Glomerular visceral epithelial cell (primary cell): ENCODE results near the gene CDK10.
"Not testable (repeated sequence)": the region's sequence is repeated elsewhere in the genome, so short reads cannot be mapped to it uniquely, and the experiment has no call there.

Source experiments
- DNase-seq: peaks from one replicate; pipeline ENCODE4 v3.0.0-alpha.2; 2016; ENCODE audit errors: extremely low spot score

Gene CDK10

GRCh38 chr16:89695875-89696669 is 9.6 kb downstream of the CDK10 start:
- DNase-seq = no peak

GRCh38 chr16:89696670-89697128 is 10.2 kb downstream of the CDK10 start:
- no peak for DNase-seq

- no peak for DNase-seq
Measured at GRCh38 chr16:89697161-89697615, 10.7 kb downstream of the CDK10 start.

- DNase-seq = no peak
Measured at GRCh38 chr16:89697616-89698331, 11.3 kb downstream of the CDK10 start.

- DNase-seq = not testable (repeated sequence)
Measured at GRCh38 chr16:89698717-89699116, 12.2 kb downstream of the CDK10 start.

GRCh38 chr16:89699629-89700099 is 13.2 kb downstream of the CDK10 start:
- DNase-seq = not testable (repeated sequence)

- peak; percentile 98 for DNase-seq
Measured at GRCh38 chr16:89700100-89700648, 13.7 kb downstream of the CDK10 start.

GRCh38 chr16:89700649-89701424 is 14.3 kb downstream of the CDK10 start:
- DNase-seq = peak; percentile 50

- DNase-seq = peak; percentile 94
Measured at GRCh38 chr16:89701425-89702406, 15.2 kb downstream of the CDK10 start, which contains the start of gene SPATA2L. SPATA2L (minus strand) TSS chr16:89701705; CDS start chr16:89701232, 473 bp downstream.

- no peak for DNase-seq
Measured at GRCh38 chr16:89704281-89704680, 17.8 kb downstream of the CDK10 start.

GRCh38 chr16:89705006-89705405 is 18.5 kb downstream of the CDK10 start:
- DNase-seq = no peak

GRCh38 chr16:89706518-89707260 is 20.2 kb downstream of the CDK10 start:
- DNase-seq = no peak

- no peak for DNase-seq
Measured at GRCh38 chr16:89707695-89708094, 21.2 kb downstream of the CDK10 start.

GRCh38 chr16:89708481-89708931 is 22.0 kb downstream of the CDK10 start:
- DNase-seq = no peak

GRCh38 chr16:89709166-89709565 is 22.7 kb downstream of the CDK10 start:
- DNase-seq = no peak

- DNase-seq = no peak
Measured at GRCh38 chr16:89709716-89710432, 23.4 kb downstream of the CDK10 start.

GRCh38 chr16:89710709-89711564 is 24.4 kb downstream of the CDK10 start:
- no peak for DNase-seq
